ENCODE measurements around the gene SMIM9.

SMIM9 gene

DNA sequence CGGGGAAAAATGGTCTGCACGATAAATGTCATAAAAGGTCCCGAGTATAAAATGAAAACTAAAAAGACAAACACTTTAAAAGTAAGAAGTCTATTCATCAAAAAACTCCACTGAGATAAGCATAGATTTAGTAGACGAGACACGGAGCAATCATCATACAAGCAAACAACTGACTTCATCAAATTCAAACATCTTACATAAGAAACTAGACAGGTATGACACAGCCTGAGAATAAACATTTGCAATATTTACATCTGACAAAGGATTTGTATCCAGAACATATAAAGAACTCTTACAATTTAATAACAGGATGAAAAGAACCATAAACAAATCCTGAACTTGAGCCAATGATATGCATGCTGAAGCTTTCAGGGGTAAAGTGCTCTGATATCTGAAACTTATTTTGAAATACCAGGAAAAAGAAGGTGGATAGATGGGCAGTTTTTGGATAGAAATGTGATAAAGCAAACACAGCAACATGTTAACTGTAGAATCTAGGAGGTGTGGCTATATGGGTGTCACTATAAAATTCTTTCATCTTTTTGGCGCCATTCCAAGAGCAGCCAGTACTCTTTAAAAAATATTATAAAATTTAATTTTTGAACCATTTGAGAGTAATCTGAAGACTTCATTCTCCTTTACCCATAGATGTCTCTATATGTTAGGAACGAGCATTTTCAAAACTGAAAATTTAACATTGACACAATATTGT lies 41.2 kb downstream of the SMIM9 start:
- in situ Hi-C loops (cut with MboI; ENCODE audit: low pct_unique_long_range_greater_than_20kb, low sequenced_read_pairs) = no loop called here
- no peak for DNase-seq

GRCh38 chrX:154791939-154792338 lies 42.5 kb downstream of the SMIM9 start:
- no peak for DNase-seq
- in situ Hi-C loops (cut with MboI; ENCODE audit: low pct_unique_long_range_greater_than_20kb, low sequenced_read_pairs) = no loop called here

- in situ Hi-C loops (cut with MboI; ENCODE audit: low pct_unique_long_range_greater_than_20kb, low sequenced_read_pairs) = no loop called here
- no peak for DNase-seq
Observed at GRCh38 chrX:154791467-154791866, 43.0 kb downstream of the SMIM9 start.

- DNase-seq = peak; percentile 55
- in situ Hi-C loops (cut with MboI; ENCODE audit: low pct_unique_long_range_greater_than_20kb, low sequenced_read_pairs) = no loop called here
Observed at GRCh38 chrX:154785716-154786115, 48.7 kb downstream of the SMIM9 start.

GRCh38 chrX:154784149-154784995 lies 50.1 kb downstream of the SMIM9 start:
- peak; percentile 45 for DNase-seq
- in situ Hi-C loops (cut with MboI; ENCODE audit: low pct_unique_long_range_greater_than_20kb, low sequenced_read_pairs) = no loop called here

DNA sequence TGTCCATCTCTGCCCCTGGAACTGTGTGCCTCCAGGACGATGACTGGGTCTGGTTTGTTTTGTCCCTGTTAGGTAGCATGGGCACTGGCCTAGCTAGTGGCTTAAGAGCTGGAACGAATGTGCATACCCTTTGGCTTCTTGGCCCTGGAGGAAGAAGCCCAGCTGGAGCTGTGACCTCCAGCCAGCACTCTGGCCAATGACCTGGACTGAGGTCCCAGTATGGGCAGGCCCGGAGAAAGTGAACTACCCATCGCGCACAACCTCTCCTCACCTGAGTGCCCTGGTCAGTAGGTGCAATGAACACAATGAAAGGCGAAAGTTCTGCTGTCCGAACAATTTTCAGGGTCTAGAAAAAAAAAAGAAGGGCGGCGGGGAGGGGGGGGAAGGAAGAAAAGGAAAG lies 53.5 kb downstream of the SMIM9 start:
- in situ Hi-C loops (cut with MboI; ENCODE audit: low pct_unique_long_range_greater_than_20kb, low sequenced_read_pairs) = no loop called here
- no peak for DNase-seq

DNA sequence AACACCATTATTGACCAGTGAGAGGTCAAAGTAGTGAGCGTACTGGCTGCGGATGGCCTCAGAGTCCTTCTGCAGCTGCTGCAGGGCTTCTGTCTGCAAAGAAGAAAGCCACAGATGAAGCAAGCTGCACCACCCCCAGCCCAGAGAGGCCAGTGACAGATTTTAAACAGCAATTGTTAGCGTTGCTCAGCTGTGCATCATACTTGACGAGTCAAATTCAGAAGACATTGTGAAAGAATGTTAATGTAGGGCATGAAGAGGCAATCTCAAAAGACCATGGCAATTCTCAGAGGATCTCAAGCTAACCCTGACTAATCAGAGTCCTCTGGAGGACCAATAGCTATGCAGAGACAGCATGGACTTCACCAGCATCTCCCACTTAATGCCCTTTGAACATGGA lies 55.2 kb downstream of the SMIM9 start:
- in situ Hi-C loops (cut with MboI; ENCODE audit: low pct_unique_long_range_greater_than_20kb, low sequenced_read_pairs) = no loop called here
- DNase-seq = no peak

GRCh38 chrX:154776753-154777152 lies 57.7 kb downstream of the SMIM9 start:
- in situ Hi-C loops (cut with MboI; ENCODE audit: low pct_unique_long_range_greater_than_20kb, low sequenced_read_pairs) = no loop called here
- DNase-seq = no peak

DNA sequence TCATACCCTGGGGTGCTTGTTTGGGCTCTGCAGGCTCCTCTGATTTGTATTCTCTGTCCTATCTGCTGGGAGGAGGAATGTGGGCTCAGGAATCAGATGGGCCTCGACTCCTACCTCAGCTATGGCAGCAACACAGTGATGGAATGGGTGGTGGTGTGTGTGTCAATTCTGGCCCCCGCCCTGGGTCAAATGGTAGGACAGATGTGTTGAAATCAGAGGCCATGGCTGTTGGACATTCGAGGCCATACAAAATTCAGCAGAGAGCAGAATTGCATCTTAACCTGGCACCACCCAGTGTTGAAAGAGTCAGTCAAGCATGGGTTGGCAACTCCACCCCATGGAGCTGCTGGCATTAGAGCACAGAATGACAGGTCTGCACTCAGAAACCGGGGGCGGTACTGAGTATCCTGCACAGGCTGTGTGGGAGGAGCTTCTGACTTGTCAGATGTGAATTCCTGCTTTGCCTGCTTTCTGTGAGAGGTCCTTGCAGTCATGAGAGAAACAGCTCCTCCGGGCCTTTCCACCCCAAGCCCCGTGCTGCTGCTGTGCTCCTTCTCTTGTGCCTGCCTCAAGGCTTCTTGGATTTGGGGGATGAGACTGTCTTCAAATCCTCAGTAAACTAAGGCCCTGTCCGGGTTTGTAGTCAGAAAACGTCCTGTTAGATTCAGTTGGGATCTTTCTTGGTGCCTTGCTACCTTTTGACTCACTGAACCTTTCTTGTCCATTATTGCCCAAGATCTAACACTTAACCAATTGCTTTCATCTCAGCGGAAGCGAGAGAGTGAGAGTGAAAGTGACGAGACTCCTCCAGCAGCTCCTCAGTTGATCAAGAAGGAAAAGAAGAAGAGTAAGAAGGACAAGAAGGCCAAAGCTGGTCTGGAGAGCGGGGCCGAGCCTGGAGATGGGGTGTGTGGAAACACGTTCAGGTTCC lies 58.8 kb downstream of the SMIM9 start:
- in situ Hi-C loops (cut with MboI; ENCODE audit: low pct_unique_long_range_greater_than_20kb, low sequenced_read_pairs) = no loop called here
- DNase-seq = peak; percentile 42

DNA sequence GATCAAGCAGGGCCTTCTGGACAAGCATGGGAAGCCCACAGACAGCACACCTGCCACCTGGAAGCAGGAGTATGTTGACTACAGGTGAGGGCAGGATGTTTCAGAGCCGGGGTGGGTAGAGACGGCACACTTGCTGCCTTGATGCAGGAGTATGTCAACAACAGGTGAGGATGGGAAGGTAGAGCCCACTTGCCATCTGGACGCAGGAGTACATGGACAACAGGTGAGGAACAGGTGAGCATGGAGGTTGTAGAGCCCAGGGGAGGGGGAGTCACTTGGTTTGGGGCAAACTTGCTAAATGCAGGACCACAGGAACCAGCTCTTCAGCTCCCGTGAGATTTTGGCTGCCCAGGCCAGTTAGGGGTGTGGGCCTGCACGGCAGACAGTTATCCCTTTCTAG lies 59.8 kb downstream of the SMIM9 start:
- DNase-seq = no peak
- in situ Hi-C loops (cut with MboI; ENCODE audit: low pct_unique_long_range_greater_than_20kb, low sequenced_read_pairs) = no loop called here
